Glutamatergic neuron (in vitro differentiated cells): ENCODE data around the gene CTXND1. TPM values are rescaled to one million over a fixed set of nuclear protein-coding genes. Genes with fewer than 3 reads are reported as not detected.

Experiments used
- DNase-seq: peaks from one replicate; pipeline ENCODE4 v3.0.0; 2022
- H3K27ac Mint-ChIP-seq: one replicate; pipeline ENCODE4 v1.8.0; 2020; ENCODE audit warnings: mild to moderate bottlenecking, mixed read lengths, inconsistent platforms; ENCODE audit not compliant: unreplicated experiment
- H3K27me3 Mint-ChIP-seq: one replicate; pipeline ENCODE4 v1.8.0; 2020; ENCODE audit warnings: mild to moderate bottlenecking, moderate library complexity, mixed read lengths, inconsistent platforms; ENCODE audit not compliant: unreplicated experiment
- H3K36me3 Mint-ChIP-seq: one replicate; pipeline ENCODE4 v1.8.0; 2020; ENCODE audit warnings: mild to moderate bottlenecking, mixed read lengths, inconsistent platforms; ENCODE audit not compliant: unreplicated experiment
- H3K4me1 Mint-ChIP-seq: one replicate; pipeline ENCODE4 v1.8.0; 2020; ENCODE audit warnings: mild to moderate bottlenecking, low read depth, mixed read lengths, inconsistent platforms; ENCODE audit not compliant: unreplicated experiment
- H3K4me3 Mint-ChIP-seq: one replicate; pipeline ENCODE4 v1.8.0; 2020; ENCODE audit warnings: mild to moderate bottlenecking, mixed read lengths, inconsistent platforms; ENCODE audit not compliant: unreplicated experiment
- H3K9me3 Mint-ChIP-seq: one replicate; pipeline ENCODE4 v1.8.0; 2020; ENCODE audit warnings: mild to moderate bottlenecking, moderate library complexity, mixed read lengths, inconsistent platforms; ENCODE audit not compliant: unreplicated experiment
- CTCF ChIP-seq: fragments of 200-600 bp; sonication (generic); IDR thresholded peaks from one replicate; pipeline ENCODE4 v1.5.0; 2021; ENCODE audit not compliant: partially characterized antibody, unreplicated experiment
- total RNA-seq: library from RNA; stranded (reverse); fragmentation: NEBNext Ultra II Directional; extraction: Animal tissue kit (Norgen Biotek cat#: 25700); gene quantifications from one replicate; pipeline ENCODE4 v1.2.1, GENCODE V29; 2021; ENCODE audit not compliant: unreplicated experiment

Gene CTXND1
- total RNA-seq, 1 donor from 2014 or later, result 0.39 TPM

GRCh38 chr15:80268101-80268500 lies 16.1 kb upstream of the CTXND1 start:
- Mint-ChIP-seq H3K27ac (no peak overlapping the region), H3K27me3 (peaks cover 19% of the 10 kb centered on the region), H3K4me1 (peaks cover 30% of the 10 kb centered on the region), H3K9me3 (peaks cover 13% of the 10 kb centered on the region), H3K4me3 (no peak overlapping the region), H3K36me3 (no peaks in the 10 kb centered on the region)
- no peak for DNase-seq
- TF ChIP-seq CTCF, result no peak

- Mint-ChIP-seq H3K9me3 (peaks cover 9% of the 10 kb centered on the region), H3K36me3 (no peaks in the 10 kb centered on the region), H3K27ac (no peak overlapping the region), H3K4me3 (no peak overlapping the region), H3K4me1 (peaks cover 27% of the 10 kb centered on the region), H3K27me3 (peaks cover 17% of the 10 kb centered on the region)
- no peak for DNase-seq
- TF ChIP-seq CTCF, result no peak
Measured at GRCh38 chr15:80267658-80268057, 15.6 kb upstream of the CTXND1 start.

- Mint-ChIP-seq H3K27me3 (peaks cover 18% of the 10 kb centered on the region), H3K9me3 (peaks cover 6% of the 10 kb centered on the region), H3K4me1 (peaks cover 18% of the 10 kb centered on the region), H3K4me3 (no peak overlapping the region), H3K27ac (no peak overlapping the region), H3K36me3 (no peaks in the 10 kb centered on the region)
- no peak for TF ChIP-seq CTCF
- DNase-seq, result no peak
Measured at GRCh38 chr15:80266745-80267144, 14.7 kb upstream of the CTXND1 start.

- H3K27ac Mint-ChIP-seq, result no peak overlapping the region
- no peak for TF ChIP-seq CTCF
Measured at GRCh38 chr15:80266113-80266512, 14.1 kb upstream of the CTXND1 start.

GRCh38 chr15:80265021-80265420 lies 13.0 kb upstream of the CTXND1 start:
- DNase-seq, result no peak
- Mint-ChIP-seq H3K36me3 (no peaks in the 10 kb centered on the region), H3K27ac (no peak overlapping the region), H3K9me3 (peaks cover 6% of the 10 kb centered on the region), H3K4me3 (no peak overlapping the region), H3K4me1 (peaks cover 3% of the 10 kb centered on the region), H3K27me3 (peaks cover 11% of the 10 kb centered on the region)
- TF ChIP-seq CTCF, result no peak

More at GRCh38 chr15:80266113-80266512, 14.1 kb upstream of the CTXND1 start:
- no peak for DNase-seq
- Mint-ChIP-seq H3K4me1 (peaks cover 12% of the 10 kb centered on the region), H3K36me3 (no peaks in the 10 kb centered on the region), H3K9me3 (peaks cover 6% of the 10 kb centered on the region), H3K27me3 (peaks cover 13% of the 10 kb centered on the region), H3K4me3 (no peak overlapping the region)
